Kidney epithelial cell (primary cell): ENCODE results near the gene SEMA3E. TPM values are rescaled to one million over a fixed set of nuclear protein-coding genes. Genes with fewer than 3 reads are reported as not detected.
A peak's percentile ranks its signal among the peaks of the same experiment; 100 is the strongest.

Experiments used
- DNase-seq: peaks from one replicate; pipeline ENCODE4 v3.0.0-alpha.2; 2010; ENCODE audit warnings: low read depth
- H3K27me3 ChIP-seq: 2 replicates; pipeline ENCODE4 v1.6.0; 2011; ENCODE audit warnings: low read length; ENCODE audit not compliant: control insufficient read depth, insufficient read depth
- H3K36me3 ChIP-seq: 2 replicates; pipeline ENCODE4 v1.5.1; 2011; ENCODE audit warnings: low read length; ENCODE audit not compliant: control insufficient read depth, insufficient read depth
- H3K4me3 ChIP-seq: 2 replicates; pipeline ENCODE4 v1.5.1; 2011; ENCODE audit warnings: low read depth, mild to moderate bottlenecking, control low read depth, low read length
- total RNA-seq: library from RNA; depleted of rRNA; stranded (reverse); fragments of >200 nt; gene quantifications from 2 replicates; pipeline ENCODE4 v1.2.3, GENCODE V29; 2015
- TF ChIP-seq, protein P1 (sequence below): IDR thresholded peaks from 2 replicates; pipeline ENCODE4 v1.5.1; 2011; ENCODE audit warnings: mild to moderate bottlenecking, moderate library complexity, low read length, control low read depth, inconsistent platforms; ENCODE audit not compliant: insufficient read depth, poor library complexity, severe bottlenecking

Gene SEMA3E
- total RNA-seq, 1 donor from 2014 or later = not detected

- H3K36me3 ChIP-seq = no peaks in the 10 kb centered on the region
- DNase-seq = no peak
- no peaks in the 10 kb centered on the region for H3K27me3 ChIP-seq
- H3K4me3 ChIP-seq = no peak overlapping the region
- TF ChIP-seq, protein P1, sequence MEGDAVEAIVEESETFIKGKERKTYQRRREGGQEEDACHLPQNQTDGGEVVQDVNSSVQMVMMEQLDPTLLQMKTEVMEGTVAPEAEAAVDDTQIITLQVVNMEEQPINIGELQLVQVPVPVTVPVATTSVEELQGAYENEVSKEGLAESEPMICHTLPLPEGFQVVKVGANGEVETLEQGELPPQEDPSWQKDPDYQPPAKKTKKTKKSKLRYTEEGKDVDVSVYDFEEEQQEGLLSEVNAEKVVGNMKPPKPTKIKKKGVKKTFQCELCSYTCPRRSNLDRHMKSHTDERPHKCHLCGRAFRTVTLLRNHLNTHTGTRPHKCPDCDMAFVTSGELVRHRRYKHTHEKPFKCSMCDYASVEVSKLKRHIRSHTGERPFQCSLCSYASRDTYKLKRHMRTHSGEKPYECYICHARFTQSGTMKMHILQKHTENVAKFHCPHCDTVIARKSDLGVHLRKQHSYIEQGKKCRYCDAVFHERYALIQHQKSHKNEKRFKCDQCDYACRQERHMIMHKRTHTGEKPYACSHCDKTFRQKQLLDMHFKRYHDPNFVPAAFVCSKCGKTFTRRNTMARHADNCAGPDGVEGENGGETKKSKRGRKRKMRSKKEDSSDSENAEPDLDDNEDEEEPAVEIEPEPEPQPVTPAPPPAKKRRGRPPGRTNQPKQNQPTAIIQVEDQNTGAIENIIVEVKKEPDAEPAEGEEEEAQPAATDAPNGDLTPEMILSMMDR = no peak
These were observed 260.5 kb downstream of the SEMA3E start for GRCh38 chr7:83388436-83388835.

DNA sequence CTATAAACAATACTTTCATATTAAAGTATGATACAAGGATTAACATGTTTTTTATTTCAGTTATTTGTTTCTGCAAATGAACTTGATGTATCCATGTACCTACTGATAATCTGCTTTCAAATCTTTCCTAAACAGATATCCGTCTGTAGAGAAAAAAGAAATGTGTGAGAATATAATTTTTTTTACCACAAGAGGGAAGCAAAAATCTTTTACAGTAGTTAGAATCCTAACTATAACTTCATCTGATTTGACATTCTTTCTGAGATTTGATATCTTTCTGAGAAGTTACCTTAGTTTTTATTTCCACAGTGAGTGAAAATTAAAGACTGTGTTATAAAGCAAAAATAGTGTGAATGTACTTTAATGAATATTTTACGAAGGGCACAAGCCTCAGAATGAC, 282.3 kb downstream of the SEMA3E start:
- Histone ChIP-seq H3K27me3 (no peaks in the 10 kb centered on the region), H3K36me3 (no peaks in the 10 kb centered on the region), H3K4me3 (no peak overlapping the region)
- TF ChIP-seq, protein P1 = no peak
- DNase-seq = no peak

GRCh38 chr7:83365746-83366145, 283.2 kb downstream of the SEMA3E start:
- no peak for DNase-seq
- no peaks in the 10 kb centered on the region for H3K36me3 ChIP-seq
- no peaks in the 10 kb centered on the region for H3K27me3 ChIP-seq
- TF ChIP-seq, protein P1 = peak; percentile 9
- H3K4me3 ChIP-seq = no peak overlapping the region

- no peak for DNase-seq
- TF ChIP-seq, protein P1 = no peak
- Histone ChIP-seq H3K36me3 (no peaks in the 10 kb centered on the region), H3K4me3 (no peak overlapping the region), H3K27me3 (no peaks in the 10 kb centered on the region)
These were observed 285.9 kb downstream of the SEMA3E start for GRCh38 chr7:83362871-83363550.

DNA sequence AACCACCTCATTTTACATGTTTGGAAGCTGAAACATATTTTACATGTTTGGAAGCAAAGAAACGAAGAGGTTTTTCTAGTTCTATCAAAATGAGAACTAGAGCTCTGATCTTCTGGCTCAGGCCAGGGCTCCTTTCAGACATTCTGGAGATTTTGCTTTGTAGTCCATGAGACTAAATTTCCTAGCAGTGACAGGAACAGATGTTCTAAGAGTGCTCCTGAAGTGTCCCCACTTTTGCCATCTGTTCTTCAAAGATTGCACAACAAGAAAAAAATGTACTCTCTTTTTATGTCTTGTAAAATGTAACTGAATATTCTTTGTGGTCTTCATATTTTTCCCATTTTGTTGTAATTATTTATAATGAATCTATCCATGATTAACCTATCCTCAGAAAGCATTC, 289.8 kb downstream of the SEMA3E start:
- no peaks in the 10 kb centered on the region for H3K27me3 ChIP-seq
- TF ChIP-seq, protein P1 = no peak
- DNase-seq = no peak
- H3K4me3 ChIP-seq = no peak overlapping the region
- H3K36me3 ChIP-seq = no peaks in the 10 kb centered on the region

DNA sequence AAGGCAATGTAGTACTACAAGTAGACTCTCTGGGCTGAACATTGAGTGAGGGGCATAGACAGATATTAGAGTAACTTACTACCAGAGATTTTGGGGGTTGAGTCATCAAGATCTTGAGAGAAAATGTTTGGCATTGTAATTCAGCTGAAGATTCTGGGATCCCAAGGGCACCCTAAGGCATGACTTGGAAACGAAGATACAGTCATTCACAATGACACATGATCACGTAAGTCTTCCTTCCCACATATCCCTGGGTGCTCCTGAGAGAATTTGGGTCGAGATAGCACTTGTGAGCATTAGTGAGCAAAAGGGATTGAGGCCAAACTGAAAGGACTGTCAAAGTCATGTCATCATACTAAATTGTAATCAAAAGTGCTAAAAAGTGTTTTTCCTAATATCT, 293.8 kb downstream of the SEMA3E start:
- H3K4me3 ChIP-seq = no peak overlapping the region
- DNase-seq = no peak
- H3K27me3 ChIP-seq = no peaks in the 10 kb centered on the region
- no peaks in the 10 kb centered on the region for H3K36me3 ChIP-seq
- TF ChIP-seq, protein P1 = no peak
